Type B pancreatic cell (in vitro differentiated cells): ENCODE measurements around the gene RAPGEF4. TPM values are rescaled to one million over a fixed set of nuclear protein-coding genes. Genes with fewer than 3 reads are reported as not detected.

Experiments
- DNase-seq: peaks from one replicate; pipeline ENCODE4 v3.0.0; 2021; ENCODE audit warnings: mixed read lengths; ENCODE audit not compliant: unreplicated experiment; ENCODE audit errors: extremely low spot score
- H3K27ac Mint-ChIP-seq: 2 replicates; pipeline ENCODE4 v1.8.0; 2021; ENCODE audit warnings: mild to moderate bottlenecking, mixed read lengths
- H3K27me3 Mint-ChIP-seq: 2 replicates; pipeline ENCODE4 v1.8.0; 2021; ENCODE audit warnings: mixed read lengths
- H3K36me3 Mint-ChIP-seq: 2 replicates; pipeline ENCODE4 v1.8.0; 2021; ENCODE audit warnings: mixed read lengths
- H3K4me1 Mint-ChIP-seq: one replicate; pipeline ENCODE4 v1.8.0; 2021; ENCODE audit warnings: mixed read lengths; ENCODE audit not compliant: unreplicated experiment
- H3K4me3 Mint-ChIP-seq: 2 replicates; pipeline ENCODE4 v1.8.0; 2021; ENCODE audit warnings: mild to moderate bottlenecking, mixed read lengths
- H3K9me3 Mint-ChIP-seq: 2 replicates; pipeline ENCODE4 v1.8.0; 2021; ENCODE audit warnings: mixed read lengths
- CTCF ChIP-seq: fragments of 200-600 bp; sonication (generic); conservative IDR thresholded peaks from 2 replicates; pipeline ENCODE4 v1.5.0; 2021; ENCODE audit warnings: antibody characterized with exemption, mild to moderate bottlenecking
- long read RNA-seq: library from polyadenylated mRNA; unstranded; transcript quantifications from one replicate; pipeline ENCODE4 v2.0.0, GENCODE V29; 2020
- total RNA-seq: library from RNA; stranded (reverse); gene quantifications from 2 replicates; pipeline ENCODE4 v1.2.1, GENCODE V29; 2021; ENCODE audit warnings: low replicate concordance

The RAPGEF4 gene
- 4.3 and 4.4 TPM in 2 replicates for total RNA-seq
- long read RNA-seq, partial matches to known transcripts = 2 of 6 reads
- long read RNA-seq, other reads (novel, unspliced or antisense) = 4 of 6 reads

GRCh38 chr2:172735582-172736423 lies at the start of gene RAPGEF4:
Gene RAPGEF4 (plus strand): TSS chr2:172735845. CDS start chr2:172735984, 139 bp downstream.
- peak within 1 kb of the TSS; percentile 83 for H3K27ac Mint-ChIP-seq
- no peaks in the 10 kb centered on the region for H3K36me3 Mint-ChIP-seq
- DNase-seq = no peak
- H3K9me3 Mint-ChIP-seq = no peaks in the 10 kb centered on the region
- H3K27me3 Mint-ChIP-seq = peaks cover 46% of the 10 kb centered on the region
- no peaks in the 10 kb centered on the region for H3K4me1 Mint-ChIP-seq
- TF ChIP-seq CTCF = peak; percentile 15
- H3K4me3 Mint-ChIP-seq = peak within 1 kb of the TSS; percentile 92

- Mint-ChIP-seq H3K27ac (peak overlapping the region; percentile 19), H3K9me3 (no peaks in the 10 kb centered on the region), H3K27me3 (peaks cover 5% of the 10 kb centered on the region), H3K36me3 (no peaks in the 10 kb centered on the region), H3K4me1 (peaks cover 5% of the 10 kb centered on the region), H3K4me3 (no peak overlapping the region)
- no peak for TF ChIP-seq CTCF
- DNase-seq = no peak
These were observed 42.6 kb upstream of the RAPGEF4 start for GRCh38 chr2:172693037-172693436.

- H3K27me3 Mint-ChIP-seq = peaks cover 8% of the 10 kb centered on the region
- H3K9me3 Mint-ChIP-seq = no peaks in the 10 kb centered on the region
- no peak for DNase-seq
- H3K4me1 Mint-ChIP-seq = peaks cover 5% of the 10 kb centered on the region
- no peak overlapping the region for H3K4me3 Mint-ChIP-seq
- peak overlapping the region; percentile 19 for H3K27ac Mint-ChIP-seq
- H3K36me3 Mint-ChIP-seq = no peaks in the 10 kb centered on the region
- no peak for TF ChIP-seq CTCF
These were observed 41.9 kb upstream of the RAPGEF4 start for GRCh38 chr2:172693529-172694455.

- H3K27ac Mint-ChIP-seq = no peak overlapping the region
- DNase-seq = no peak
- peaks cover 5% of the 10 kb centered on the region for H3K4me1 Mint-ChIP-seq
- TF ChIP-seq CTCF = no peak
- peaks cover 8% of the 10 kb centered on the region for H3K27me3 Mint-ChIP-seq
- no peaks in the 10 kb centered on the region for H3K9me3 Mint-ChIP-seq
- H3K4me3 Mint-ChIP-seq = no peak overlapping the region
- H3K36me3 Mint-ChIP-seq = no peaks in the 10 kb centered on the region
These were observed 38.3 kb upstream of the RAPGEF4 start for GRCh38 chr2:172697296-172697695.

- Mint-ChIP-seq H3K4me1 (peaks cover 5% of the 10 kb centered on the region), H3K27me3 (peaks cover 8% of the 10 kb centered on the region), H3K9me3 (no peaks in the 10 kb centered on the region), H3K36me3 (no peaks in the 10 kb centered on the region), H3K27ac (no peak overlapping the region), H3K4me3 (no peak overlapping the region)
- TF ChIP-seq CTCF = no peak
- DNase-seq = no peak
These were observed 37.4 kb upstream of the RAPGEF4 start for GRCh38 chr2:172698041-172698863.
